GM20000 (cell line): ENCODE results near the gene CUBN.

Experiments used
- DNase-seq: peaks from one replicate; pipeline ENCODE4 v3.0.0; 2012; ENCODE audit warnings: low spot score
- CTCF ChIP-seq: IDR thresholded peaks from 2 replicates; pipeline ENCODE4 v1.5.1; 2012; ENCODE audit warnings: mild to moderate bottlenecking, control low read depth; ENCODE audit errors: extremely low read depth, missing control alignments

CUBN gene

GRCh38 chr10:16967866-16968415 lies 161.7 kb downstream of the CUBN start:
- no peak for TF ChIP-seq CTCF
- DNase-seq, result no peak

- no peak for TF ChIP-seq CTCF
- DNase-seq, result no peak
Measured at GRCh38 chr10:16966991-16967865, 162.4 kb downstream of the CUBN start.

GRCh38 chr10:16965740-16966447 lies 163.7 kb downstream of the CUBN start:
- no peak for TF ChIP-seq CTCF
- DNase-seq, result no peak

- DNase-seq, result no peak
- TF ChIP-seq CTCF, result no peak
Measured at GRCh38 chr10:16965344-16965616, 164.3 kb downstream of the CUBN start.

DNA sequence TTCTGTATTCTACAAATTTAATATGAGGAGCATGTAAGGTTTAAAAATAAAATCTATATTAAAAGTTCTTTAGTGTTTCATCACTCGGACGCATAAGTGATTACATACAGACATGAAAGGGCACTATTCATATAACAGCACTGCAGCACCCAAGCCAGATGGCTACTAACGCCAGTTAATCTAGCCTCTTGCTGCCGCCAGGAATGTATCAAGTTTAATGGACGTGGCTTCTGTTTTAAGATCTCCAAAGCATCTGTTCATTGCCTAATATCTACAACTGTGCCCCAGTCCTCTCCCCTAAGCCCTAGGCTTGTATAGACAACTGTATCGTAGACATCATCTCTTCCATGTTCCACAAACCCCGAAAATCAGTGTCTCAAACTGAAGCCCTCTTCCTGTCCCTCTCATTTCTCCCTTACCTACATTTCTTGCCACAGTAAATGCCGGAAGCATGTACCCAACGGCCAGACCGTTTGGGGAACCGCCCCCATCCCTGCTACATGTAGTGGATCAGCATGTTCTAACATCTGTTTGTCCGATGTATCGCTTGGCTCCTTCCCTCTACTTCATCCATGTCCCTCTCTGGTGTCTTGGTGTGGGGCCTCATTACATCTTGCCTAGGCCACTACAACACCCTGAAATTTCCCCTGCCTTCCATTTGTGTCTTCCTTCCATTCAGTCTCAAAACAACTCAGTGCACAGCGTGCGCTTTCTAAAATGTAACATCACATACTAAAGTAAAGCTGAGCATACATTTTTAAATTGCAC lies 164.9 kb downstream of the CUBN start:
- TF ChIP-seq CTCF, result no peak
- DNase-seq, result no peak

DNA sequence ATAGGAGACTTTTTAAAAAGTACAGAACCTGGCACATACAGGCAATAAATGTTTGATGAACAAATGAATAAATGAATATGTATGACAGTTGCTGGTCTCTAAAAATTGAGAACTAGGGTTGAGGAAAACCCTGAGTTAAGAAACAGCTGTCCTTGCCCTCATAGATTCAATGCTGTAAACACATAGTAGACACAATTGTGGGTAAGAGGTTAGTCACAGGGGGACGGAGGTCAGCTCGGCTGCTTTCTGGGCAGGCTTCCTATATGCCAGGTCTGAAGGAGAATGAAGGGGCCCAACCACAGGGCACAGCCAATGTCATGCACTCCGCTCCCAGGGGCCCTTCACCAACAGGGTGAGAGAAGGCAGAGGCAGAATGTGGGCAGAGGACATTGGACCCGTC lies 169.1 kb downstream of the CUBN start:
- no peak for DNase-seq
- no peak for TF ChIP-seq CTCF
